GM18867 (cell line): ENCODE data around the gene LRMDA.

ENCODE experiments used
- ATAC-seq: cut with Tn5 transposase; IDR thresholded peaks from one replicate; pipeline ENCODE4 v1.9.1; 2021; ENCODE audit warnings: mild to moderate bottlenecking, moderate library complexity; ENCODE audit not compliant: unreplicated experiment

Gene LRMDA

GRCh38 chr10:76301950-76302349 lies 870.5 kb downstream of the LRMDA start:
- no peak for ATAC-seq

- ATAC-seq, result no peak
Measured at GRCh38 chr10:76302481-76302880, 871.1 kb downstream of the LRMDA start.

DNA sequence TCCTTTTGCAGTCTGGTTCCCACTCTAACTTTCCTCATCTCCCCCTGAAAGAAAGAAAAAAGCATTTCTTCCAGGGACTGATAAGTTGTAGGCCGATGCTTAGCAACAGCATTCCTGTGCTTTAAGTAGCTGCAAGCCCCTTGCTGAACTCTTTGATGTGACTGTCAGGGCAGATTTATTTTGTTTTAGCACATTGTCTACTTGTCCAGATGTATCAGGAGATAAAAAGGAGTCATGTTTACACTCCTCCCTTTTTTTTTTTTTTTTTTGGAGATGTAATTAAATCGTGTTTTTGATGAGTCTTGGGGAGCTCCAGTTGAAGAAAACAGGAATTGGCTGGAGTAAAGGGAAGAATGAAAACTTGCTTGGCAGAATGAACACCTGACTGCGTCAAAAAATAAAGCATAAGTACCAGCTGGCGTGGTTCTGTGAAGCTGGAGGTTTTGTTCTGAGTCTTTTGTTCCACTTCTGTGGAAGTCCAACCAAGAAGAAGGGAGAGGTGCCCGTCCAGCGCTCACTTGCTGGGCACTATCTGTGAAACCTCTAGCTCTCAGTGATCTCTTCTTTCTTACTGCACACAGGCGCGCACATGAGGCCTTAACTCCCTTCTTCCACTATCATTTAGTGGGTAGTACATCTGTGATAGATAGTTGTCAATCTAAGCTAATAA lies 871.7 kb downstream of the LRMDA start:
- ATAC-seq, result no peak

- ATAC-seq, result peak; percentile 87
Measured at GRCh38 chr10:76303682-76304316, 872.4 kb downstream of the LRMDA start.

GRCh38 chr10:76305930-76306615 lies 874.6 kb downstream of the LRMDA start:
- ATAC-seq, result no peak

DNA sequence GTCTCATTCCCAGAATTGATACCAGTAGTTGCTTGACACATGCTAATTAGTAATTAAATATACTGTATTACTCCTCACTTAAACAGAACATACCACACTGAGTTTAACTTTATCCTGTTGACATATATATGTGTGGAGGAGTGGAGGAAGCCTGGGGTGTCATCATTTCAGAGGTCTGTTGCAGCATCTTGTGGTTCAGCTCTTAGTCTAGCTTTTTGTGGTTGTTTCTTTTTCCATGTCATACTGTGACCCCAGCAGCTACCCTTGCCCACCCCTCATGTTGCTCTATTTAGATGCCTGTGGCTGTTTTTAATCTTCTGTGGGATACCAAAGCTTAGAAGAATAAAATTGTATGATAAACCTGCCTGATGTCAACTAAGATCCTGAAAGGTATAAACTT lies 875.4 kb downstream of the LRMDA start:
- no peak for ATAC-seq

DNA sequence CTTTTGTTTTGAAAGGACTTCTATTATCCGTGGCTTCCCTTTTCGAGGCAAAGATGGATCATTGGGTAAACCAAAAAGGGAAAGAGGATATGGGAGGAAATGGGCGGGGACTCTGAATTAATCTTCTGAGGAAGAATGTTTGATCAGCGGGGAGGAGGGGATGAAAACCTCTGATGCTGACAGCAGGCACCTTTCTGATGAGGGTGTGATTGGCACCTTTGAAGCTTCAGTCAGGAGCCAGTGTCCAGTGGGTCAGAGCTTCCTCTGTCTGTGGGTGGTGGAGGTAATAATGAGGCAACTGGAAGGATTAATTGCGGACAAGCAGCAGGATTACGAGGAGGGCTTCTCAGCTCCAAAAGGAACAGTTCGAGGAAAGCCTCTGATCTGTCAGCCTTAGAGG lies 877.6 kb downstream of the LRMDA start:
- ATAC-seq, result no peak

DNA sequence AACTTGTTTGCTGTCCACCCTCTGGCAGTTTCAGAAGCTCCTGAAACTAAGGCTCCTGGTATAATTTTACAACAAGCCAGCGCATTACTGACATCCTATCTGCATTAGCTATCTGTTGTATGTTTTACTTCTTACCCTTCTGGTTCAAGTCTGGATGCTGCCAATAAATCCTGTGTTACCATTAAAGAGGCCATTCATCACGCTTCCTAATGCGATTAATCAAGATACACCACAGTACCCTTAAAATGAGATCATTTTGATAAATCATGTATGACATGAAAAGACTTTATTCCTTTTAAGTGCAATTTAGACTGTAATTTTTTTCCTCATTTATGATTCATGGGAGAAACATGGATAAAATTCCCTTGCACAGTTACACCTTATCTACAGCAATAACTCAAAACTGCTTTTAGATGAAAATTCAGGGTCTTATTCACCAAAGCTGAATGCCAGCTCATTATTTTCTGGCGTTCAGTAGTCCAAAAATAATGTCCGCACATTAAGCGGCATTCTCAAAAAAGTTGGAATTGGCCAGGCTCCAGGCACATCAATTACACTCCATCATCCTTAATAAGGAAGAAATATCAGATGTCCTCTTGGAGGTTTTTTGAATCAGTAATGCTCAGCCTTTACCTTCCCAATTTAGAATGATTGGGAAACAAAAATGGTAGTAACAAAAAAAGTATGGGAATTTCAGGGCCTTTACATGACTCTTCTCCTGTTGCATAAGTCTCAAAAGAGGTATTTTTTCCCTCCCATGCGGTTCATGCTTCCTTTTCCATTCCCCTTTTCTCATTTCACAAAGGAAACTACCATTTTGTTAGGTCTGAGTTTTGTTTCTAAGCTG lies 878.5 kb downstream of the LRMDA start:
- no peak for ATAC-seq

DNA sequence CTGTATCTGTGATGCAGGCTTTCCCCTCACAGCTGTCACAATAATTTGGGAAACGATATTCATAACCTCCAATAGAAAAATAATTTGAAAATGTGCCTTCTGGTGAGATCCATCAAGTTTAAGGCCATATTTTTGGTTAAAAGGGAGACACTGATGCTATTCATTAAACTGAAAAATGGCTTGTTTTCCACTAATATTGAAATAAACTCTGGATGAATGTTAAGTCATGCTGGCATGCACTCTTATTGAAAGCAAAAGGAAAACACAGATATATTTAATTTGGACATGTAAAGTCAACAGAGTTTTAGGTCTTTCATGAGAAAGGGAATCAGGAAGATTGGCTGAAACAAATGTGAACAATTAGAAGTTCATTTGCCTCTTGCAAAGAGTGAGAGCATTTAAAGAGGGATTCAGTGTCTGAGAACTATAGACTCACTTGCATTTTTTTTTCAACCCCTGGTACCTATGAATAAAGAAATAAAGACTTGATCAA lies 879.2 kb downstream of the LRMDA start:
- ATAC-seq, result no peak

DNA sequence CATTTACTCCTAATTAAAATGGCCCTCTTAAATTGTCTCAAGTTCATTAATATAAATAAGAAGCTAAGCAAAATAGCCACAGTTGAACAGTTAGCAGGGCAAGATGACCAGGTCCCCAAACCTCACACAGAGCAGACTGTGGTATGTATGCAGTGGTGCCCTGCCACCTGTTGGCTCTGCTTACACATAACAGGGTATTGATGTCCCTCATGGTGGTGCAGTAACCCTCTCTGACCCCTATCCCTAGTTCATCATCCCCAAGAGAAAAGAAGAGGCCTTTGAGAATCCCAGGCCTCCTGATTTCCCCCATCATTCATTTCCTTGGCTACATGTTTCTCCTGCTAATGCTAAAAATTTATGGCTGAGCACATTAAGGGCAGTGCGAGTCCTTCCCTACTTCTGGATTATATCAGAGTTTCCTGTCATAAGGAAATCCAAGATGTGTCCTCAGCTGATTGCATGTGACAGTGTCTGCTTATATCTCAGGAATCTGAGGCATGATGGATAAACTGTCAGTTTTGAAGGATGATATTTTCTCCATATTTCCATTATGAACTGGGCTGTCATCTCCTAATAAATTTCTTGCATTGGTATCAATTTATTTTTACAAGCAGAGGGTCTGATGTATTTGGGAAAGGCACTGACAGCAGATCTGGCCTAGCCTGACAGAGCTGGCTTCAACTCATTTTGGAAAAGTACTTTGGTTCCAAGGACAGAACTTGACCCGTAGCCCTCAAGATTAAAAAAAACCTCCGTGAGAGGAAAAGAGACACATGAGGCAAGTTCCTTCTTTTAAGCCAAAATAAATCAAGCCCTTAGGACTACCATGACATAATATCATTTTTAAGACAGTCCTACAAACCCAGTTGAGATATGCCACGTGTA lies 880.6 kb downstream of the LRMDA start:
- peak; percentile 93 for ATAC-seq

DNA sequence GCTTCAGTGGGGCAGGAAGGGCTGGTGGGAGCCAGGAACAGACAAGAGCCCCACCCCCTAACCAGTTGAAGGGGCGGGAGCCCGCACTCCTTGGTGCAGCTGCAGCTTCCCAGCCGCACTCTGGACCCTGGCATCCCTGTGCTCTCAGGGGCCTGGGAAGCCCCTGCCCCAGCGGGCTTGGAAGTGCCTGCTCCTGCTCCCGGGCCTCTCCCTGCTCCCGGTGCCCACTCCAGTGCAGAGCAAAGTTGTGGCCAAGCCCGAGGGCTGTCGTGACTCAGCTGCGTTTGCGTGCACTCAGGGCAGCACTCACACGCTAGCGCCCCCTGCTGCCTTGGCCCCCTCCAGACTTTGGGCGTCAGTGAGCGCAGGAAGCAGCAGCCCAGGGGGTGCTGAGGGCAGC lies 883.8 kb downstream of the LRMDA start:
- ATAC-seq, result no peak

DNA sequence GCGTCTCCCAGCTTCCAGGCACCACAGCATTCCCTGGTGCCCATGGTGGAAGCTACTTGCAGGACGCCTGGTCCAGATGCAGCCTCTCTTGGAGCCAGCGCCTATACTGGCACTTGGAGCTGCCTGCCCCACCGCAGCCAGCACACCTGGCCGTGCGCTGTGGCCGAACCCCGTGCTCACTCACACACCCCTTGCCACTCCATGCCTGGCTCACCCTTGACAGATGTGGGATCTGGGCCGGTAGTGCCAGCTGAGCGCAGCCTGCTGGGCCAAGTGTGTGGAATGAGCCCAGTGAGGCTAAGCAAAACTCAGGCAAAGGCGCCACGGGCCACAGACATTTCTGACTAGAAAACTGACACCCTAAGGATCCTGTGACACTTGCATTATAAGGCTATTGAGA lies 884.8 kb downstream of the LRMDA start:
- no peak for ATAC-seq

DNA sequence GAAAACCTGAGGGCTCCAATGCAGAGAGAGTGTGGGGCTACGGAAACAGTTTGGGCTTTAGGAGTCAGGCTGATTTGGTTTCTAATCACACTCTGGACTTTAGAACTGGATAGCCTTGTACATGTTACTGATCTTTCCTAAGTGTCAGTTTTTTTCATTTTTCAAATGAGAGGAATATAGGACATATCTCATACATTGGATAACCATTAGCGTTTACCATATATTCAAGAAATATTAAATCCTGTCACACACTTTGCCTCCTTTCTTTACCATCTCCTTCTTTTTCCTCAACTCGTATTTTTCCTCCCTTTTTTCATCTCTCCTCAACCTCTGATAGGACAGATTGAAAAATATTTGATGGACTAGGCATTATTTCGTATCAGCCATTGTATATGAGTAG lies 885.7 kb downstream of the LRMDA start:
- no peak for ATAC-seq

DNA sequence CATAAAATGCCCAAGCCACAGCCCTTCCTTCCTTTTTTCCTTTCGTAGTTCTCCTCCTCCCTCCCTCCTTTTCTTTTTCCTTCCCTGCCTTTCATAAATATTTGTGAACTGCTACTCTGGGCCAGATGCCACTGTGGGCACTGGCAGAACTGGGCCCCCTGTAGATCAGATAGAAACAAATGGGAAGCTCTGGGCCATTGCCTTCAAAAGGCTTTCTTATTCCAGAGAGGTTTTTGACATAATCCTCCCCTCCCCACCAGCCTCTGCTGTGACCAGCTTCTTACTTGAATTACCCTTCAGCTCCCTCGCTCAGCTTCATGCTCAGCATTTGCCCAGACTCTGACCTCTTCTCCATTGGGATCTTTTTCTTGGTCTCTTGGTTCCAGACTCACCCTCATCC lies 886.8 kb downstream of the LRMDA start:
- ATAC-seq, result no peak

DNA sequence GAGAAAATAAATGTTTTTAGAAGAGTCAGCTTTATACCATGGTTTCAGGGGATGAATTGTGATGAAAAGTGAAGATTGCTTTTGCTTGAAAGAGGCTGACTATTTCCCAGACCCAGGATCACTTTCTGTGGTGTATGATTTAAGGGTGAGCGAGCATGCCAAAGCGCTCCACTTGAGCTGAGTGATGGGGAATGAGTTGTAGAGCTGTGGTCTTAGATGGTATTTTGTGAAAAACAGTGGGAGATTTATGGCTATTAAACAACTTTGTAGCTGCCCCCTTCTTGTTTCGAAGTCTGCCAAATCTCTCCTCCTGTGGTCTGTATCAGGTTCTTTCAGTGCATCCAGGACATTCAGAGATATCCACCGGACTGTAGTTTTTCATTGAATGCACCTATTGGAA lies 888.2 kb downstream of the LRMDA start:
- ATAC-seq, result no peak

GRCh38 chr10:76324283-76324682 lies 892.9 kb downstream of the LRMDA start:
- no peak for ATAC-seq

- ATAC-seq, result no peak
Measured at GRCh38 chr10:76327441-76327840, 896.0 kb downstream of the LRMDA start.

DNA sequence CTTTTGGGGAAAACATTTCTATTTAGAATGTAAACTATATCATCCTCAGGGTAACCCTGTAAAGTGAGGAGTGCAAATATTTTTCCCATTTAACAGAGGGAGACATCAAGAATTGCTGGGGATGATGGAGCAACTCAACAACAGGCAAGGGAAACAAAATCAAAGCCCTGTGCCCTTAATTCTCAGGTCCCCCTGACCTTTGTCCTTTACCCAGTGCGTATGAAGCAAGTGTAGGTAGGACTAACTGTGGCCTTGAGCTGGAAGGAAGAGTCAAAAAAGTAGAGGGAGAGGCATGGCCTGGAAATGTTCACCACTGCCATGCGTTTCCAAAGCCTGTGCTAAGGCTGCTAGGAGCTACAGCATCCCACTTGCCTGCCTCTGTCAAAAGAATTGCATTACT lies 896.9 kb downstream of the LRMDA start:
- no peak for ATAC-seq

DNA sequence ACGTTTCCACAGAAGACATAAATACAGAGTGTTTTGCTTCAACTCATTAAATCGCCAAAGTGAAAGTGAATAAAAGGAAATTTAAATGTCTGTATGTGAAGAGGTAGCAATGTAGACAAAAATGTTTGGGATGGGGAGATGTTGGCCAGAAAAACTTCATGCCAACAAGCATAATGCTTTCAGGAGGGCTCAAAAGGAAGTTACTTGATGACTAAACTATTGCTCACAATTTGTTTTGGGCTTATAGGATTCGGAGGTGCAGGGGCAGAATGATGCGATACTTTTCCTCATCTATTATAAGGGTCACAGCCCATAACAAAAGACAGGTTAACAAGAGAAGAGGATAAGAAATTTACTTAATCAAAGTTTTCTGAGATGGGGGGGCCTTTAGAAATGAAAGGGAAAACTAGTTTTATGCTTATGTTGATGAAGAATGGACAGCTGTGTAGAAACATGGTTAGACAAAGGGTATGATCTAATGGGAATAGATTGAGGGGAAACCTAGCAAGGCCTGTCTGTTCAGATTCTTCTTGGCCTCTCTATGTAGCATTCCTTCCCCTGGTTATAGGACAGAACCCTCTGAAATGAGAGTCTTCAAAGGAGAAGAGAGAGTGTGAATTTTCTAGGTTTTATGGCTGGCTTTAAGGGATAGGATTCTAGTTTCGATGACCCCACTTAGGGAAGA lies 898.6 kb downstream of the LRMDA start:
- no peak for ATAC-seq

DNA sequence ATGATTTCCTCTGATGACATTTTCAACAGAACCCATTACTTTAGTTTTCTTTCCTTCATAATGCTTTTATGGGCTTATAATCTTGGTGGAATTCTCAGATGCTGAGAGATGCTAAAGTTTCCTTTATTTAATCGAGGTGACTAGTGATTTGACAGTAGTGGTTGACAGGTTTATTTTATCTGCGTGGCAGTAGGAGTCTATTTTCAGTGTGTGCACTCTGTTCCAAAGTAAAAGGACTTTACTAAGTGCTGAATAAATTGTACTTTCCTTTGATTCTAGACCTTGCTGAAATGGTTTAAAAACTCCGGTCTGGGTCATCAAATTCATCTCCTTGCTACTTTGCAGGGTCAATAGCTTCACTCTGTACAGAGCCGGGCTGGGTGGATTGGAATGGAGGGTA lies 900.3 kb downstream of the LRMDA start:
- no peak for ATAC-seq
